ENCODE data around the gene SNAI3. TPM values are rescaled to one million over a fixed set of nuclear protein-coding genes. Genes with fewer than 3 reads are reported as not detected.

SNAI3 gene
- total and polyA plus RNA-seq, 2 of the 8 experiments (the other 6 are each of a cell fraction or from before 2014, with no cell fraction given) = 8.5 to 13.3 TPM

GRCh38 chr16:88727871-88728270 is 41.6 kb upstream of the SNAI3 start:
- POLR2A ChIA-PET (ENCODE audit: partially characterized antibody) = no interaction called here
- Histone ChIP-seq H3K56ac (replicated peaks; ENCODE audit: insufficient read length, low read depth, low read length) (no peak overlapping the region), H3K14ac (ENCODE audit: insufficient read length) (no peak overlapping the region), H3K4me1 (replicated peaks in 1 of 4; ENCODE audit: control insufficient read depth in 3 of 4, insufficient read depth in 4 of 4, low read length in 3 of 4) (no peaks in the 10 kb centered on the region), H3K9me3 (ENCODE audit: insufficient read depth in 2 of 2, low read depth in 1 of 2, low read length in 1 of 2) (no peaks in the 10 kb centered on the region), H2BK20ac (ENCODE audit: low read length) (no peak overlapping the region), H4K5ac (ENCODE audit: insufficient read length, low read depth, low read length) (no peak overlapping the region), H3K4me2 (ENCODE audit: insufficient read depth in 1 of 2, low read depth in 2 of 2, low read length in 2 of 2) (no peak overlapping the region), H2BK12ac (ENCODE audit: low read depth, low read length) (no peak overlapping the region), H3K79me1 (ENCODE audit: low read depth, low read length) (no peaks in the 10 kb centered on the region), H2BK5ac (ENCODE audit: low read depth, low read length) (no peak overlapping the region; the same call in 1 of the 2 replicates), H3K4me3 (ENCODE audit: extremely low read depth in 1 of 4, insufficient read depth in 2 of 4, low read depth in 3 of 4, low read length in 4 of 4) (no peak overlapping the region), H4K20me1 (replicated peaks in 1 of 2; ENCODE audit: control insufficient read depth in 1 of 2, insufficient read depth in 2 of 2, low read length in 2 of 2) (peaks cover 0 to 8% of the 10 kb centered on the region in 2 experiments), H3K36me3 (ENCODE audit: control insufficient read depth in 2 of 4, insufficient read depth in 4 of 4, low read length in 3 of 4) (peaks cover 0 to 12% (median 1%) of the 10 kb centered on the region in 4 experiments; a peak in 2 of 8 replicates), H3K23me2 (ENCODE audit: low read depth, low read length) (no peaks in the 10 kb centered on the region), H3K18ac (ENCODE audit: extremely low read depth, low read length) (no peak overlapping the region), H3K9ac (replicated peaks in 1 of 4; ENCODE audit: extremely low read depth in 1 of 4, low read depth in 3 of 4, low read length in 3 of 4) (no peak overlapping the region), H2AK5ac (ENCODE audit: low read depth, low read length) (no peak overlapping the region), H3K27ac (ENCODE audit: low read depth, low read length) (no peak overlapping the region), H3K27me3 (replicated peaks in 1 of 4; ENCODE audit: control insufficient read depth in 3 of 4, extremely low read depth in 1 of 4, insufficient read depth in 3 of 4, low read length in 3 of 4) (no peaks in the 10 kb centered on the region), H2BK120ac (replicated peaks; ENCODE audit: low read depth, low read length) (no peak overlapping the region), H4K91ac (replicated peaks; ENCODE audit: insufficient read length, low read length) (no peak overlapping the region), H3K4ac (replicated peaks; ENCODE audit: insufficient read length, low read depth, low read length) (no peak overlapping the region), H3K79me2 (ENCODE audit: control insufficient read depth in 1 of 2, insufficient read depth in 2 of 2, low read length in 2 of 2) (no peaks in the 10 kb centered on the region), H3K23ac (ENCODE audit: insufficient read length) (no peak overlapping the region), H2AFZ (ENCODE audit: low read length) (no peak overlapping the region), H2BK15ac (ENCODE audit: low read length) (no peak overlapping the region), H4K8ac (ENCODE audit: extremely low read depth, insufficient read depth, low read length) (no peak overlapping the region; the same call in none of the 2 replicates)
- FAIRE-seq = no peak
- CTCF ChIA-PET (ENCODE audit: partially characterized antibody) = no interaction called here
- WGBS, 2 experiments (ENCODE audit: extremely low coverage in 1 of 2, insufficient coverage in 1 of 2, insufficient read length in 1 of 2, insufficient replicate concordance in 2 of 2, low coverage in 1 of 2, low lambda C conversion rate in 2 of 2, missing lambda C conversion rate in 1 of 2) = 80% methylated on average over 17 of the region's 20 CpGs; no CpG with 5 or more reads in 1 of the 2 experiments
- DNase-seq (ENCODE audit: low read depth in 1 of 2, low spot score in 2 of 2) = no peak
- no peak for TF ChIP-seq RFX5 (IDR thresholded peaks at IDR 0.05; ENCODE audit: borderline replicate concordance, low read depth, low read length)
- no peak for TF ChIP-seq JUND (IDR thresholded peaks at IDR 0.05; ENCODE audit: low read length)
- no peak for TF ChIP-seq TAF1 (IDR thresholded peaks at IDR 0.05; ENCODE audit: low read depth, low read length)
- TF ChIP-seq, protein P1, sequence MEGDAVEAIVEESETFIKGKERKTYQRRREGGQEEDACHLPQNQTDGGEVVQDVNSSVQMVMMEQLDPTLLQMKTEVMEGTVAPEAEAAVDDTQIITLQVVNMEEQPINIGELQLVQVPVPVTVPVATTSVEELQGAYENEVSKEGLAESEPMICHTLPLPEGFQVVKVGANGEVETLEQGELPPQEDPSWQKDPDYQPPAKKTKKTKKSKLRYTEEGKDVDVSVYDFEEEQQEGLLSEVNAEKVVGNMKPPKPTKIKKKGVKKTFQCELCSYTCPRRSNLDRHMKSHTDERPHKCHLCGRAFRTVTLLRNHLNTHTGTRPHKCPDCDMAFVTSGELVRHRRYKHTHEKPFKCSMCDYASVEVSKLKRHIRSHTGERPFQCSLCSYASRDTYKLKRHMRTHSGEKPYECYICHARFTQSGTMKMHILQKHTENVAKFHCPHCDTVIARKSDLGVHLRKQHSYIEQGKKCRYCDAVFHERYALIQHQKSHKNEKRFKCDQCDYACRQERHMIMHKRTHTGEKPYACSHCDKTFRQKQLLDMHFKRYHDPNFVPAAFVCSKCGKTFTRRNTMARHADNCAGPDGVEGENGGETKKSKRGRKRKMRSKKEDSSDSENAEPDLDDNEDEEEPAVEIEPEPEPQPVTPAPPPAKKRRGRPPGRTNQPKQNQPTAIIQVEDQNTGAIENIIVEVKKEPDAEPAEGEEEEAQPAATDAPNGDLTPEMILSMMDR (IDR thresholded peaks at IDR 0.05; ENCODE audit: control extremely low read depth in 1 of 3, insufficient read depth in 1 of 3, low read depth in 1 of 3, low read length in 3 of 3) = no peak
- TF ChIP-seq POLR2AphosphoS5 (IDR thresholded peaks at IDR 0.05; ENCODE audit: low read depth, low read length) = no peak
- TF ChIP-seq TCF12 (IDR thresholded peaks at IDR 0.05; ENCODE audit: low read depth, low read length) = no peak
- TF ChIP-seq KDM1A (IDR thresholded peaks at IDR 0.05; ENCODE audit: borderline replicate concordance, low read length) = no peak
- no peak for TF ChIP-seq ASH2L (IDR thresholded peaks at IDR 0.05; ENCODE audit: low read length)

Data from H1 (cell line).